SH-SY5Y (cell line): ENCODE results near the gene CCDC171.

Experiments used
- GATA2 ChIP-seq: IDR thresholded peaks from 2 replicates; pipeline ENCODE4 v1.6.1; 2011; ENCODE audit warnings: mild to moderate bottlenecking, low read depth, low read length
- GATA3 ChIP-seq: IDR thresholded peaks from 2 replicates; pipeline ENCODE4 v1.6.1; 2011; ENCODE audit warnings: low read depth, mild to moderate bottlenecking, low read length, moderate library complexity

DNA sequence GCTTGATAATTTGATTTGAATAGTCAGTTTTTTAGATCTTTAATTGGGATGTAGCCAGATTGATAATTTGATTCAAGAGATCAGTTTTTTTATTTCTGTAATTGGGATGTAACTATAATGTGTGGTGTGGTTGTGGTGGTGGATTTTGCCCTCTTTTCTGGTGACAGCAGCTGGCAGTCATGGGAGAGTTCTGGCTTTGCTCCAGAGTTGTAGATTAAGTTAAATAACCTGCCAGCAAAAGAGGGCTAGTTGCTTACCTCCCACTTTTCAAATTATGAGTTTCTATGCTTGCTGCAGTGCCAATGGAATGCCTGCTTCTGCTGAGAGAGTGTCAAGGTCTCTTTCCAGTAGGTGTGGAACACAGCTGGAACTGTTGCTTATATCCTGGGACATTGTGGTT is 315.1 kb downstream of the CCDC171 start:
- no peak for TF ChIP-seq GATA2
- no peak for TF ChIP-seq GATA3
